ENCODE data around the gene MREG.
"Not testable (repeated sequence)": the region's sequence is repeated elsewhere in the genome, so short reads cannot be mapped to it uniquely, and the experiment has no call there.

The MREG gene

GRCh38 chr2:216014986-216015385 lies 1.6 kb upstream of the MREG start:
- DNase-seq (ENCODE audit: low read depth in 1 of 2, low spot score in 1 of 2): no peak
- in situ Hi-C loops (cut with HindIII; ENCODE audit: low pct_unique_long_range_greater_than_20kb, low sequenced_read_pairs): no loop called here

GRCh38 chr2:216014006-216014405 lies 655 bp upstream of the MREG start:
- no peak for DNase-seq (ENCODE audit: low read depth in 1 of 2, low spot score in 1 of 2)
- in situ Hi-C loops (cut with HindIII; ENCODE audit: low pct_unique_long_range_greater_than_20kb, low sequenced_read_pairs): no loop called here
- no peak for TF ChIP-seq JUND (IDR thresholded peaks at IDR 0.05; ENCODE audit: low read depth)

More at GRCh38 chr2:216014986-216015385, 1.6 kb upstream of the MREG start:
- no peak for TF ChIP-seq JUND (IDR thresholded peaks at IDR 0.05; ENCODE audit: low read depth)

- no peak for TF ChIP-seq JUND (IDR thresholded peaks at IDR 0.05; ENCODE audit: low read depth)
- in situ Hi-C loops (cut with HindIII; ENCODE audit: low pct_unique_long_range_greater_than_20kb, low sequenced_read_pairs): no loop called here
- no peak for DNase-seq (ENCODE audit: low read depth in 1 of 2, low spot score in 1 of 2)
These were observed 596 bp downstream of the MREG start for GRCh38 chr2:216012830-216013079.

GRCh38 chr2:216012133-216012829 lies 1.1 kb downstream of the MREG start:
- DNase-seq (ENCODE audit: low read depth in 1 of 2, low spot score in 1 of 2): peak in 1 of 2 experiments; percentile 80
- no peak for TF ChIP-seq JUND (IDR thresholded peaks at IDR 0.05; ENCODE audit: low read depth)
- in situ Hi-C loops (cut with HindIII; ENCODE audit: low pct_unique_long_range_greater_than_20kb, low sequenced_read_pairs): no loop called here

GRCh38 chr2:216009215-216009614 lies 4.1 kb downstream of the MREG start:
- in situ Hi-C loops (cut with HindIII; ENCODE audit: low pct_unique_long_range_greater_than_20kb, low sequenced_read_pairs); DNase-seq (ENCODE audit: low read depth in 1 of 2, low spot score in 1 of 2): not testable (repeated sequence)

GRCh38 chr2:216008387-216008786 lies 5.0 kb downstream of the MREG start:
- no peak for DNase-seq (ENCODE audit: low read depth in 1 of 2, low spot score in 1 of 2)
- TF ChIP-seq JUND (IDR thresholded peaks at IDR 0.05; ENCODE audit: low read depth): no peak
- in situ Hi-C loops (cut with HindIII; ENCODE audit: low pct_unique_long_range_greater_than_20kb, low sequenced_read_pairs): no loop called here

GRCh38 chr2:216006164-216006663 lies 7.1 kb downstream of the MREG start:
- TF ChIP-seq JUND (IDR thresholded peaks at IDR 0.05; ENCODE audit: low read depth): no peak
- in situ Hi-C loops (cut with HindIII; ENCODE audit: low pct_unique_long_range_greater_than_20kb, low sequenced_read_pairs): no loop called here
- DNase-seq (ENCODE audit: low read depth in 1 of 2, low spot score in 1 of 2): peak in 1 of 2 experiments; percentile 69

GRCh38 chr2:216004697-216005283 lies 8.6 kb downstream of the MREG start:
- in situ Hi-C loops (cut with HindIII; ENCODE audit: low pct_unique_long_range_greater_than_20kb, low sequenced_read_pairs): no loop called here
- TF ChIP-seq JUND (IDR thresholded peaks at IDR 0.05; ENCODE audit: low read depth): no peak
- no peak for DNase-seq (ENCODE audit: low read depth in 1 of 2, low spot score in 1 of 2)

- DNase-seq (ENCODE audit: low read depth in 1 of 2, low spot score in 1 of 2): no peak
- in situ Hi-C loops (cut with HindIII; ENCODE audit: low pct_unique_long_range_greater_than_20kb, low sequenced_read_pairs): no loop called here
These were observed 9.3 kb downstream of the MREG start for GRCh38 chr2:216003876-216004696.

GRCh38 chr2:216002693-216003092 lies 10.7 kb downstream of the MREG start:
- in situ Hi-C loops (cut with HindIII; ENCODE audit: low pct_unique_long_range_greater_than_20kb, low sequenced_read_pairs): no loop called here
- no peak for DNase-seq (ENCODE audit: low read depth in 1 of 2, low spot score in 1 of 2)
- no peak for TF ChIP-seq JUND (IDR thresholded peaks at IDR 0.05; ENCODE audit: low read depth)

More at GRCh38 chr2:216003876-216004696, 9.3 kb downstream of the MREG start:
- no peak for TF ChIP-seq JUND (IDR thresholded peaks at IDR 0.05; ENCODE audit: low read depth)

- DNase-seq (ENCODE audit: low read depth in 1 of 2, low spot score in 1 of 2): no peak
- in situ Hi-C loops (cut with HindIII; ENCODE audit: low pct_unique_long_range_greater_than_20kb, low sequenced_read_pairs): no loop called here
- no peak for TF ChIP-seq JUND (IDR thresholded peaks at IDR 0.05; ENCODE audit: low read depth)
These were observed 11.2 kb downstream of the MREG start for GRCh38 chr2:216002101-216002678.

- in situ Hi-C loops (cut with HindIII; ENCODE audit: low pct_unique_long_range_greater_than_20kb, low sequenced_read_pairs): no loop called here
- no peak for TF ChIP-seq JUND (IDR thresholded peaks at IDR 0.05; ENCODE audit: low read depth)
- DNase-seq (ENCODE audit: low read depth in 1 of 2, low spot score in 1 of 2): no peak
These were observed 11.9 kb downstream of the MREG start for GRCh38 chr2:216001216-216002100.

Data from T47D (cell line).